ENCODE data around the gene MAP4K5.

Gene MAP4K5

GRCh38 chr14:50407111-50407812 is 125.1 kb downstream of the MAP4K5 start:
- in situ Hi-C loops (cut with MboI; ENCODE audit: low sequenced_read_pairs), result no loop called here

- in situ Hi-C loops (cut with MboI; ENCODE audit: low sequenced_read_pairs), result no loop called here
Observed at GRCh38 chr14:50403419-50403818, 128.9 kb downstream of the MAP4K5 start.

GRCh38 chr14:50402965-50403364 is 129.4 kb downstream of the MAP4K5 start:
- in situ Hi-C loops (cut with MboI; ENCODE audit: low sequenced_read_pairs), result no loop called here

- in situ Hi-C loops (cut with MboI; ENCODE audit: low sequenced_read_pairs), result no loop called here
Observed at GRCh38 chr14:50400461-50400860, 131.9 kb downstream of the MAP4K5 start.

GRCh38 chr14:50399251-50400032 is 132.9 kb downstream of the MAP4K5 start:
- in situ Hi-C loops (cut with MboI; ENCODE audit: low sequenced_read_pairs), result no loop called here

GRCh38 chr14:50398189-50398580 is 134.2 kb downstream of the MAP4K5 start:
- in situ Hi-C loops (cut with MboI; ENCODE audit: low sequenced_read_pairs), result no loop called here

- in situ Hi-C loops (cut with MboI; ENCODE audit: low sequenced_read_pairs), result no loop called here
Observed at GRCh38 chr14:50397390-50398188, 134.8 kb downstream of the MAP4K5 start.

GRCh38 chr14:50396631-50397389 is 135.6 kb downstream of the MAP4K5 start, which contains the start of gene CDKL1:
Gene CDKL1, minus strand, starts transcription at chr14:50396881. Its CDS starts 1,013 bp downstream, at chr14:50395868.
- in situ Hi-C loops (cut with MboI; ENCODE audit: low sequenced_read_pairs), result no loop called here

- in situ Hi-C loops (cut with MboI; ENCODE audit: low sequenced_read_pairs), result no loop called here
Observed at GRCh38 chr14:50395448-50395847, 136.9 kb downstream of the MAP4K5 start.

- in situ Hi-C loops (cut with MboI; ENCODE audit: low sequenced_read_pairs), result no loop called here
Observed at GRCh38 chr14:50394713-50395112, 137.7 kb downstream of the MAP4K5 start.

GRCh38 chr14:50389668-50390441 is 142.5 kb downstream of the MAP4K5 start:
- in situ Hi-C loops (cut with MboI; ENCODE audit: low sequenced_read_pairs), result no loop called here

- in situ Hi-C loops (cut with MboI; ENCODE audit: low sequenced_read_pairs), result no loop called here
Observed at GRCh38 chr14:50388256-50388931, 144.0 kb downstream of the MAP4K5 start.

GRCh38 chr14:50387548-50387947 is 144.8 kb downstream of the MAP4K5 start:
- in situ Hi-C loops (cut with MboI; ENCODE audit: low sequenced_read_pairs), result no loop called here

GRCh38 chr14:50383618-50384225 is 148.6 kb downstream of the MAP4K5 start:
- in situ Hi-C loops (cut with MboI; ENCODE audit: low sequenced_read_pairs), result no loop called here

GRCh38 chr14:50381823-50382287 is 150.5 kb downstream of the MAP4K5 start:
- in situ Hi-C loops (cut with MboI; ENCODE audit: low sequenced_read_pairs), result no loop called here

- in situ Hi-C loops (cut with MboI; ENCODE audit: low sequenced_read_pairs), result no loop called here
Observed at GRCh38 chr14:50381008-50381407, 151.4 kb downstream of the MAP4K5 start.

- in situ Hi-C loops (cut with MboI; ENCODE audit: low sequenced_read_pairs), result no loop called here
Observed at GRCh38 chr14:50380455-50380854, 151.9 kb downstream of the MAP4K5 start.

GRCh38 chr14:50379563-50379962 is 152.8 kb downstream of the MAP4K5 start:
- in situ Hi-C loops (cut with MboI; ENCODE audit: low sequenced_read_pairs), result no loop called here

GRCh38 chr14:50377550-50378085 is 154.8 kb downstream of the MAP4K5 start:
- in situ Hi-C loops (cut with MboI; ENCODE audit: low sequenced_read_pairs), result no loop called here
